Skeletal muscle tissue (tissue), 4 donors: ENCODE data around the gene MYH11. TPM values are rescaled to one million over a fixed set of nuclear protein-coding genes. Genes with fewer than 3 reads are reported as not detected.

Source experiments
- H3K27ac ChIP-seq: one replicate; pipeline ENCODE4 v1.7.0; 2013; ENCODE audit warnings: mild to moderate bottlenecking, low read depth, low read length, inconsistent platforms
- H3K27me3 ChIP-seq, 3 donors: one replicate each; pipeline ENCODE4 v1.7.0; 2013; ENCODE audit warnings: low read length in 3 of 3; ENCODE audit not compliant: control insufficient read depth in 3 of 3, insufficient read depth in 3 of 3
- H3K36me3 ChIP-seq, 3 donors: one replicate each; pipeline ENCODE4 v1.7.0; 2013; ENCODE audit warnings: low read length in 3 of 3; ENCODE audit not compliant: control insufficient read depth in 3 of 3, insufficient read depth in 3 of 3
- H3K4me1 ChIP-seq, 3 donors: one replicate each; pipeline ENCODE4 v1.7.0; 2013; ENCODE audit warnings: low read length in 3 of 3, mild to moderate bottlenecking in 3 of 3; ENCODE audit not compliant: control insufficient read depth in 3 of 3, insufficient read depth in 3 of 3
- H3K4me3 ChIP-seq, 3 donors: one replicate each; pipeline ENCODE4 v1.7.0; 2013; ENCODE audit warnings: low read length in 3 of 3
- H3K9ac ChIP-seq, 3 donors: one replicate each; pipeline ENCODE4 v1.7.0; 2013; ENCODE audit warnings: low read length in 3 of 3, mild to moderate bottlenecking in 3 of 3, moderate library complexity in 2 of 3, low read depth in 1 of 3
- H3K9me3 ChIP-seq, 3 donors: one replicate each; pipeline ENCODE4 v1.7.0; 2013; ENCODE audit warnings: low read length in 3 of 3; ENCODE audit not compliant: control insufficient read depth in 3 of 3
- total RNA-seq: library from RNA; depleted of rRNA; stranded (reverse); fragments of >200 nt; gene quantifications from one replicate; pipeline ENCODE4 v1.2.3, GENCODE V29; 2014
- donor health status: Osteomylitis.

Gene MYH11
- total RNA-seq, 1 donor from 2014 or later: 23.0 TPM

DNA sequence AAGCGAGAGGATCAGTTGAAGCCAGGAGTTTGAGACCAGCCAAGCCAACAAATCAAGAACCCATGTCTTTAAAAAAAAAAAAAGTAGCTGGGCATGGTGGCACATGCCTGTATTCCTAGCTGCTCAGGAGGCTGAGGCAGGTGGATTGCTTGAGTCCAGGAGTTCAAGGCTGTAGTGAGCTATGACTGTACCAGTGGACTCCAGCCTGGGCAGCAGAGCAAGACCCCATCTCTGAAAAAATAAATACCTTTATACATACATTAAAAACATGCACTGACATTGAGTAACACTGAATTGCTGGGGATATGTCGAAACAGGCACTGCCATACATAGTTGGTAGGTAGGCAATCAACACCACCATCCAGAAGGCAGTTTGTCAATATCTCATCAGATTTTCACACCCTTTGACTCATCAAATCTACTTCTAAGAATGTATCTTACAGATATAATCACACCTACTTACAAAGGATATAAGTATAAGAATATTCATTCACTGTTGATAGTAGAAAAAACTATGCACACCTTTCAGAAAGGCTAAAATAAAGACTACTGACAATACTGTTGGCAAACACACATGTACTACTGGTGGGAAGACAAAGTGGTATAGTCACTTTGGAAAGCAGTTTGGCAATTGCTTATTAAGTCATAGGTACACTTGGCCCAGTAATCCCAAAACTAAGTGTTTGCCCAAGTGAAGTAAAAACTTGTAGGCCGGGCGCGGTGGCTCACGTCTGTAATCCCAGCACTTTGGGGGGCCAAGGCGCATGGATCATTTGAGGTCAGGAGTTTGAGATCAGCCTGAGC is 37.9 kb upstream of the MYH11 start:
- H3K9ac ChIP-seq: no peak overlapping the region
- no peak overlapping the region for H3K27ac ChIP-seq
- no peak overlapping the region for H3K4me3 ChIP-seq
- no peaks in the 10 kb centered on the region for H3K4me1 ChIP-seq
- H3K27me3 ChIP-seq: no peaks in the 10 kb centered on the region
- no peaks in the 10 kb centered on the region for H3K36me3 ChIP-seq
- H3K9me3 ChIP-seq: no peaks in the 10 kb centered on the region

DNA sequence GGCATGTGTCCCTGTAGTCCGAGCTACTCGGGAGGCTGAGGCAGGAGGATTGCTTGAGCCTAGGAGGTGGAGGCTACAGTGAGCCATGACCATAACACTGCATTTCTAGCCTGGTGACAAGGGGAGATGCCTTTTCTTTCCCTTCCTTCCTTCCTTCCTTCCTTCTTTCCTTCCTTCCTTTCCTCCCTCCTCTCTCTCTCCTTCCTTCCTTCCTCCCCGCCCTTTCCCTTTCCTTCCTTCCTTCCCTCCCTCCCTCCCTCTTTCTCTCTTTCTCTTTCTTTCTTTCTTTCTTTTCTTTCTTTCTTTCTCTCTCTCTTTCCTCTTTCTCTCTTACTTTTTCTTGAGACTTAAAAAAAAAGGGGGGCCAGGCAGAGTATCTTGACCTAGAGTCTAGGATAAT is 34.7 kb upstream of the MYH11 start:
- H3K9me3 ChIP-seq: no peaks in the 10 kb centered on the region
- no peak overlapping the region for H3K9ac ChIP-seq
- H3K4me1 ChIP-seq: peaks cover 12 to 19% (median 14%) of the 10 kb centered on the region in 3 donors
- H3K27ac ChIP-seq: no peak overlapping the region
- no peaks in the 10 kb centered on the region for H3K27me3 ChIP-seq
- H3K4me3 ChIP-seq: no peak overlapping the region
- no peaks in the 10 kb centered on the region for H3K36me3 ChIP-seq

DNA sequence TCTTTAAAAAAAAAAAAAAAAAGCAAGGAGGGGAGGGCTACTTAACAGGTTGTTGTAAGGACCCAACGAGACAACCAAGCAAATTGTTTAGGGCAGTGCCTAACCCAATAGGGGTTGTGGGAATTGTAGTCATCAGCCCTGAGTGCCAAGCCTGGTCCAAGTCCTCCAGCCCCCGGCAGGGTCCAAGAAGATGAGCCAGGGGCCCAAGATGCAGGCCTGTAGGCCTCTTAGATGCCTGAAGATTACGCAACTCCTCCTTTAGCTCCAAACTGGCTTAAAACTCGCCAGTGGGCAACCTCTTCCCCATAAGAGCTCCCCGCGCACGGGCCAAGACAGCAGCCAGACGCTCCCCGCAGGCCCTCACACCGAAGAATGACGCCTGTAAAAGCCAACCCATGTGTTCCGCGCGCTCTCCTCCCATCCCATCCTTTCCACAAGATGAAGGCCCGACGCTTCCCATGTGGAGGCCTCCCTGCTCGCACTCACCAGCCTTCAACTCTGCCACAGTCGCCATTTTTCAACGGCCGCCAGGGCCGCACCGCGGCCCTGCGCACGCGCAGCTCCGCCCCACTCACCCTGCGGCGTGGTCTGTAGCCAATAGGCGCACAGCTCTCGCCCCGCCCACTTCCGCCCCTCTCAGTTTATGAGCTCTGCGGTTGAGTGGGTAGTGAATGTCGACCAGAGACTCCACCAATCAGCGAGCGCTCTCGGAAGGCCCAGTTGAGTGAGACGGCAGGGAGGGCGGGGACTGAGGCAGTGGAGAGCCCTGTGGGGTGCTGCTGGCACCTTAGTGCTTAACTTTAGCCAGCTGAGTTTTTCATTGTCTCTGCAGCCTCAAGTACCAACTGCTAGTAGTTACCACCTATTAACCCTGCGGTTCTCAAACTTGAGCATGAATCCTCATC is 31.5 kb upstream of the MYH11 start, which contains the start of gene CEP20:
CEP20 (minus strand) TSS at position 532 of the 905 bp plus-strand sequence; CDS start at position 514, 18 bp downstream.
- H3K9me3 ChIP-seq: no peaks in the 10 kb centered on the region
- H3K4me1 ChIP-seq: peaks cover 22 to 32% (median 24%) of the 10 kb centered on the region in 3 donors
- H3K27me3 ChIP-seq: no peaks in the 10 kb centered on the region
- peaks cover 0 to 8% (median 3%) of the 10 kb centered on the region in 3 donors for H3K36me3 ChIP-seq
- H3K27ac ChIP-seq: peak within 1 kb of the TSS; percentile 93
- peak within 1 kb of the TSS; percentile 97 to 99 (median 98) for H3K9ac ChIP-seq
- peak within 1 kb of the TSS; percentile 99 to 100 (median 99) for H3K4me3 ChIP-seq

DNA sequence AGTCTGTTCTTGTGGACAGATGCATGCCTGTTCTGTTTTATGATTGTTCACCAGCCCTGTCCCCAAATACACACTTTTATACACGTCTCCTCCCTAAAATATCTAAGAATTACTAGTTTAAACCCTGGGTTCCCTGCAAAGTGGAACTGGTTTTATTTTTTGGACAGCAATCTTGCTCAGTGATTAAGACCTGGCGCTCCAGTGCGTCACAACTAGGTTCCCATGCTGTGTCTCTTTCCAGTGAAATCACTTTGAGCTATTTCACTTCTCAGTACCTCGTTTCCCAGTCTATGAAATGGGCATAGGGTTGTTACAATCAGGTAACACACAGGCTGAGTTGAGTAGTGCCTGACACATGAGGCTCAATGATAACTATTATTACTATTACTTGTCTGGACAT is 30.5 kb upstream of the MYH11 start:
- peak overlapping the region; percentile 99 to 100 (median 99) for H3K4me3 ChIP-seq
- H3K9me3 ChIP-seq: no peaks in the 10 kb centered on the region
- peaks cover 22 to 32% (median 24%) of the 10 kb centered on the region in 3 donors for H3K4me1 ChIP-seq
- H3K9ac ChIP-seq: peak overlapping the region; percentile 97 to 99 (median 98)
- no peaks in the 10 kb centered on the region for H3K27me3 ChIP-seq
- peaks cover 1 to 8% (median 5%) of the 10 kb centered on the region in 3 donors for H3K36me3 ChIP-seq
- no peak overlapping the region for H3K27ac ChIP-seq

DNA sequence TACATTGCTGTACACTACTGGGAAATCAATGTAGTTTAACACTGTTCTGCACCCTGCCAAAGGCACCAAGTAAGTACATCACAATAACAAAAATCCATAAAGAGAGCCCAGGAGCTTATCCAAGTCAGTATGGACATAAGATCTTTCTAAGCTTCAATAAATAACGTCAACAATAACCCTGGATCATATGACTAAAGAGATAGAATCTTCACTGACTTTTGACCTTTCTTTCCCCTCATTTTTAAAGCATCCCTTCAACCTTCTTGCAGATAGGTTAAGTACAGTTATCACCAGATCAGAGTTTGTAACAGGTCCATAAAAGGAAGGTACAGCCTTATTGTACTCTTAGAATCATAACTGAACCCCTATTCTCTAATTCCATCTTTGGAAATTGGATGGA is 29.2 kb upstream of the MYH11 start:
- Histone ChIP-seq H3K9ac (no peak overlapping the region), H3K4me3 (no peak overlapping the region), H3K27me3 (no peaks in the 10 kb centered on the region), H3K27ac (no peak overlapping the region), H3K9me3 (no peaks in the 10 kb centered on the region), H3K36me3 (peaks cover 10 to 14% (median 11%) of the 10 kb centered on the region in 3 donors), H3K4me1 (peaks cover 22 to 32% (median 24%) of the 10 kb centered on the region in 3 donors)

DNA sequence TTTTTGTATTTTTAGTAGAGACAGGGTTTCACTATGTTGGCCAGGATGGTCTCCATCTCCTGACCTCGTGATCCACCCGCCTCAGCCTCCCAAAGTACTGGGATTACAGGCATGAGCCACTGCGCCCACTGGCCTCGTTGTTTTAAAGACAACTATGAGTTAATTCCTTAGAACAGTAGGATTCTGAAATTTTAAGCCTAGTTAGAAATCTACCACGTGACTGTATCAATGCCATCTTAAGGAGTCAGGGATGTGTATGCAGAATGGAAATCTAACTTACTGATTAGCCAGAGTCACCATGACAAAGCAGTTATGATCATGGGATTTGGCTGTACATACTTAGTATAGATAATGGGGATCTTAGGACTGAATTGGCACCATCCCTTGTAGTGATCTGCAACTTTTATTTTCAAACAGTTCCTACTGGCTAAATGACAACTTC is 28.8 kb upstream of the MYH11 start:
- Histone ChIP-seq H3K27ac (no peak overlapping the region), H3K4me3 (no peak overlapping the region)

DNA sequence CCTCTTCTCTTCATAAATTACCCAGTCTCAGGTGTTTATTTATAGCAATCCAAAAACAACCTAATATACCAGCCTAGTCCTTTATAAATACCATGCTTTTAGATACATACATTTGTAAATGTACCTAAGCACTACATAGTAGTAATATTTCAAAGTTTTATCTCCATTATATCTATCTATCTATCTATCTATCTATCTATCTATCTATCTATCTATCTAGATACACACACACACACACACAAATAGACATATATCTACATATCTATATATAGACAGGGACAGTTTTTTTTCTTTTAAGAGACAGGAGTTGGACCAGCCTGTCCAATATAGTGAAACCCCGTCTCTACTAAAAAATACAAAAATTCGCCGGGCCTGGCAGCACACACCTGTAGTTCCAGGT is 25.7 kb upstream of the MYH11 start:
- Histone ChIP-seq H3K27ac (no peak overlapping the region), H3K36me3 (peaks cover 17 to 23% (median 17%) of the 10 kb centered on the region in 3 donors), H3K4me1 (peaks cover 17 to 20% (median 18%) of the 10 kb centered on the region in 3 donors), H3K9me3 (no peaks in the 10 kb centered on the region), H3K4me3 (no peak overlapping the region), H3K9ac (no peak overlapping the region), H3K27me3 (no peaks in the 10 kb centered on the region)

More for the DNA sequence above, 28.8 kb upstream of the MYH11 start:
- Histone ChIP-seq H3K36me3 (peaks cover 11 to 16% (median 11%) of the 10 kb centered on the region in 3 donors), H3K27me3 (no peaks in the 10 kb centered on the region), H3K4me1 (peaks cover 22 to 32% (median 24%) of the 10 kb centered on the region in 3 donors), H3K9me3 (no peaks in the 10 kb centered on the region), H3K9ac (no peak overlapping the region)

DNA sequence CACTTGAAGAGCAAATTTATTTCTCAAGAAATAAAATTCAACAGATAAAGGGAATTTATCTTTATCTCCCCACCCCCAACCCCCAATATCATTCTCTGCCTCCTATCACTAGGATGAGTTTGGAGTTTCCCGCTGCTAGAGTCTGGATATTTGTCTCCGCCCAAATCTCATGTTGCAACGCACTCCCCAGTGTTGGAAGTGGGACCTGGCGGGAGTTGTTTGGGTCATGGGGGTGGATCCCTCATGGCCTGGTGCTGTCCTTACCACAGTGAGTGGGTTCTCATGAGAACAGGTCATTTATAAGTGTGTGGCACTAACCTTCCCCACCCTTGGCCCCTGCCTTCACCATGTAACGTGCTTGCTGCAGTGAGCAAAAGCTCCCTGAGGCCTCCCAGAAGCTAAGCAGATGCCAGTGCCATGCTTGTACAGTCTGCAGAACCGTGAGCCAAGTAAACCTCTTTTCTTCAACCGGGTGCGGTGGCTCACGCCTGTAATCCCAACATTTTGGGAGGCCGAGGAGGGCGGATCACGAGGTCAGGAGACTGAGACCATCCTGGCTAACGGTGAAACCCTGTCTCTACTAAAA is 25.1 kb upstream of the MYH11 start:
- Histone ChIP-seq H3K9ac (no peak overlapping the region), H3K9me3 (no peaks in the 10 kb centered on the region), H3K36me3 (peaks cover 17 to 23% (median 17%) of the 10 kb centered on the region in 3 donors), H3K27ac (no peak overlapping the region), H3K4me1 (peaks cover 11 to 14% (median 12%) of the 10 kb centered on the region in 3 donors), H3K27me3 (no peaks in the 10 kb centered on the region), H3K4me3 (no peak overlapping the region)

DNA sequence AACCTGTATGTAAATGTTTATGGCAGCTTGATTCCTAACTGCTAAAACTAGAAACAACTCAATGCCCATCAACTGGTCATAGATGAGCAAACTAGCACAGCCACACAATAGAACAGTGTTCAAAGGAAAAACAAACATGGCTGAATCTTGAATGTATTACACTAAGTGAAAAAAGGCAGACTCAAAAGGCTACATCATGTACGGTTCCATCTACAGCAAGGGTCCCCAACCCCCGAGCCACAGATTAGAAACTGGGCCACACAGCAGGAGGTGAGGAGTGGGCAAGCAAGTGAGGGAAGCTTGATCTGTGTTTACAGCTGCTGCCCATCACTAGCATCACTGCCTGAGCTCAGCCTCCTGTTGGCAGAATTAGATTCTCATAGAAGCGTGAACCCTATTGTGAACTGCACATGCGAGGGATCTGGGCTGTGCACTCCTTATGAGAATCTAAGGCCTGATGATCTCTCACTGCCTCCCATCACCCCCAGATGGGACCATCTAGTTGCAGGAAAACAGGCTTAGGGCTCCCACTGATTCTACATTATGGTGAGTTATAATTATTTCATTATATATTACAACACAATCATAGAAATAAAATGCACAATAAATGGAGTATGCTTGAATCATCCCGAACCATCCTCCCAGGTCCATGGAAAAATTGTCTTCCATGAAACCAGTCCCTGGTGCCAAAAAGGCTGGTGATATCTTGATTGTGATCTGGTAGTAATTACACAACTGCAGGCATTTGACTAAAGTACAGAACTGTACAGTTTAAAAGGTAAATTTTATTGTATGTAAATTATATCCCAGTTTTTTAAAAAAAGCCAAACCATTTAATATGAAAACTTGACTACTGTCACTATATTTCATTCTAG is 23.8 kb upstream of the MYH11 start:
- Histone ChIP-seq H3K27ac (no peak overlapping the region), H3K36me3 (peaks cover 16 to 26% (median 20%) of the 10 kb centered on the region in 3 donors)

More for the DNA sequence above, 23.8 kb upstream of the MYH11 start:
- no peak overlapping the region for H3K4me3 ChIP-seq
- H3K4me1 ChIP-seq: peaks cover 1 to 5% (median 2%) of the 10 kb centered on the region in 3 donors
- H3K9ac ChIP-seq: no peak overlapping the region
- no peaks in the 10 kb centered on the region for H3K9me3 ChIP-seq
- H3K27me3 ChIP-seq: no peaks in the 10 kb centered on the region
